Fibroblast of lung (primary cell): ENCODE data around the gene PMM2.

Experiments
- CTCF ChIP-seq, 2 donors: IDR thresholded peaks in 1 of 2; conservative IDR thresholded peaks in 1 of 2; 1 replicate in 1 of 2; 2 replicates in 1 of 2; pipeline ENCODE4 v1.5.1; 2011 to 2012; ENCODE audit warnings: low read length in 2 of 2, control low read depth in 1 of 2, inconsistent platforms in 1 of 2, low read depth in 1 of 2, mild to moderate bottlenecking in 1 of 2
- EZH2 ChIP-seq: IDR thresholded peaks from 2 replicates; pipeline ENCODE4 v1.5.1; 2012; ENCODE audit warnings: low read length, control low read depth, mild to moderate bottlenecking; ENCODE audit errors: missing control alignments

- no peak for TF ChIP-seq CTCF (conservative IDR thresholded peaks at IDR 0.05 in 1 of 2, IDR thresholded peaks at IDR 0.05 in 1 of 2; ENCODE audit: low read depth in 1 of 2, low read length in 2 of 2)
- no peak for TF ChIP-seq EZH2
Observed at GRCh38 chr16:8882725-8883377, 85.2 kb downstream of the PMM2 start.
